ENCODE results near the gene KCNJ12.
"Not testable (repeated sequence)": the region's sequence is repeated elsewhere in the genome, so short reads cannot be mapped to it uniquely, and the experiment has no call there.

GRCh38 chr17:21347660-21348059 lies 28.5 kb upstream of the KCNJ12 start:
- not testable (repeated sequence) for TF ChIP-seq POLR2A (IDR thresholded peaks at IDR 0.05); CTCF (IDR thresholded peaks at IDR 0.05); POLR2AphosphoS5 (IDR thresholded peaks at IDR 0.05; ENCODE audit: insufficient read depth in 1 of 2, low read depth in 1 of 2)
